NCI-H748 treated with DMSO at 0.1 percent for 48 hours (cell line): ENCODE results near the gene HS6ST1.
A peak's percentile ranks its signal among the peaks of the same experiment; 100 is the strongest.
"Not testable (repeated sequence)": the region's sequence is repeated elsewhere in the genome, so short reads cannot be mapped to it uniquely, and the experiment has no call there.

ENCODE experiments used
- DNase-seq: peaks from one replicate; lab custom pipeline; 2025; lab: John Stamatoyannopoulos, UW

Gene HS6ST1

DNA sequence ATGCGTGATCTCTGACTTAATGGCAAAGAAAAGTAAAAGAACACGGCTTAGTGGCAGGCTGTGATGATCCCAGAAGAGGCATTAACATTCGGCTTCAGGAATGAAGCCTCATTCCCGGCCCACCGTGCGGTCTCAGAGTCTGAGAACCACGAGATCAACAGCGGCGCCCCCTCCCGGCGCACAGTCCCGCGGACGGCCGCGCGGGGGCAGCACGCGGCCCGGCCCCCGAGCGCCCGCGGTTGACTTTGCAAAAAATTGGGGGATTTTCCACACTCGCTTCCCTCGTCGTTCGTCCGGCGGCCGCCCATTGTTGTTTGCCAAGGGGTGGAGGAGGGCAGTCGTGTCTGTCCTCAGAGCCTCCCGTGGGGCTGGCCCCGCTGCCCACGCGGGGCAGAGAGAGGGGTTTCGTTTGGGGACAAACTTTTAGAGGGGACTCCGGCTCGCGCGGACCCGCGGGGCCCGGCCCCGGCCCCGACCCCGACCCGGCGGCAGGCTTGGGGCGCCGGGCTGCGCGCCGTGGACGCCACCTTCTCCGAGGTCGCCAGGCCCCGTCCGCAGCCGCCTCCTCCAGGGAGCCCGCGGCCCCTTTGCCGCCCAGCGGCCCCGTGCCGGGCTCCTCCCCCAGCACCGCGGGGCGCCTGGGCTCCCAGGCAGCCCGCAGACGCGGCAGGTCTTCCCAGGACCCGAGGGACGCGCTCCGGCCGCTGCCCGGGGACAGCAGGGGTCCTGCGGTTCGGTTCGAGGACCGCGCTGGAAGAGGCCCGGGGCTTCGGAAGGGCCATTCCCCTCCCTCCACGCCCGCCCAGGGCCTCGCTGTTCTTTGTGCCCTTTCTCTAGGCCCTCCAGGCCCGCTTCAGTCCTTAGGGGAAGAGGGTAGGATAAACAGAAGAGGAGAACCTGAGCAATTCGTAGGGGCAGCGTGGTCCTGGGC, 3.4 kb upstream of the HS6ST1 start:
- DNase-seq, result peak; percentile 36

DNA sequence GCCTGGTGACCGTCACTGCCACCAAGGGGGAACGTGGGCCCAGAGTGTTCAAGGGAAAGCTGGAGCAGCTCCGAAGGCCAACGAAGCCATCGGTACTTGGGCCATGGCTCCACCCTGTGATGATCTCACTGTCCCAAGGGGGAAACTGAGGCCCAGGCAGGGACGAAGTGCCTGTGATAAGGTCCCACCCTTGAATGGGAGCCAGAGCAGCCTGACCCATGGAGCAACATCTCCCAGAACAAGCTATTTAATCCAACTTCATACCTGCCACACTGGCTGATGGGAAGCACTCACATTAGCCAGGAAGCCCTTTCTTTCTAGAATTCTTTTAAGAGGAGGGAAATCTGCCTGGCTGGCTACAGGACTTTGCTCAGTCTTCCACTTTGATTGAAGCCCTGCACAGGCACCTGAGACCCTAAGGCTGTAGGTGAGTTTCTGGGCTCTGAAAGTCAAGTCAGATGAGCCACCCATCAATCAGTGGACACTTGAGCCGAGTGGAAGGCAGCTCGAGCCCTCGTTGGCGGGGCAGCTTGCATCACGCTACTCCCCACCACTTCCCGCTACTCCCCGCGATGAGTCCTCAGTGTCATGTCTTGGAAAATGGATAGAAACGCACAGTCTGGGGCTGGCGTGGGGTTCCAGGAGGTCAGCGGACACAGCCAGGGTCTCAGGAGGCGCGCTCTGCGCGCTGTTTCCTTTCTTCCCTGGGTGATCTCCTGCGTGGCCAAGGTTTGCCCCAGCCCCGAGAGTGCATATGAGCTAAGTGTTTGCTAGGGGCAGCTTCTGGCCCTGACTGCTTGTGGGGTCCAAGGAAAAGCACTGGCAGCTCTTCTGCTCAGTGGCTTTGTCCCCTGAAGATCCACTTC, 2.5 kb upstream of the HS6ST1 start:
- no peak for DNase-seq

DNA sequence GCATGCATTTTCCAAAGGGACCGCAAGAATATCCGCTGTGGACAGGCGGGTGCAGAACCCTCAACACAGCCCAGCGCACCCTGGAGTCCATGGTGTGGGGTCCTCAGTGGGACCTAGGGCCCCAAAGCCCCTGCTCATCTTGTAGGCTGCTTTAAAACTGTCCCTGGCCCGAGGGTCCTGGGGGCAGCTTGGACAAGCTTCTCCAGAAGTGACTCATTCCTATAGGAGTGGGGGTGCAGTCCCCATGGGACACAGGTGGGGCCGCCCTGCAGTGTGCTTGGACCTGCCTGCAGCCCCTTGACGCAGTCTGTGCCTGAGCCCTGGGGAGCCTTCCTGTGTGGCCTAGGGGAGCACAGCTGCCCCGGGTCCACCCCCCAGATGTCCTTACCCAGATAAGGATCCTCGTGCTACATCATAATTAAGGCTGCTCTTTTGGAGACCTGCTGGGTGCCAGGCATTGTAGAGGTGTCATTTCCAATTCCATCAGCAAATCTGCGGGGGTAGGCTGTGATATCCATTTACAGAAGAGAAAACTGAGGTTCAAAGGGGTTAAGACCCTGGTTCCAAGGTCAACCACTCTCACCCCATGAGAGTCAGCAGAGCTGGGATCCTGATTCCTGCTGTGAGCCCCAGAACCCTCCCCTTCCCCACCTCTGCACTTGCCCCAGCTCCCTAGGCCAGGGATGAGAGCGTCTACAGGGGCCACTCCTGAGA, 1.7 kb upstream of the HS6ST1 start:
- DNase-seq, result no peak

DNA sequence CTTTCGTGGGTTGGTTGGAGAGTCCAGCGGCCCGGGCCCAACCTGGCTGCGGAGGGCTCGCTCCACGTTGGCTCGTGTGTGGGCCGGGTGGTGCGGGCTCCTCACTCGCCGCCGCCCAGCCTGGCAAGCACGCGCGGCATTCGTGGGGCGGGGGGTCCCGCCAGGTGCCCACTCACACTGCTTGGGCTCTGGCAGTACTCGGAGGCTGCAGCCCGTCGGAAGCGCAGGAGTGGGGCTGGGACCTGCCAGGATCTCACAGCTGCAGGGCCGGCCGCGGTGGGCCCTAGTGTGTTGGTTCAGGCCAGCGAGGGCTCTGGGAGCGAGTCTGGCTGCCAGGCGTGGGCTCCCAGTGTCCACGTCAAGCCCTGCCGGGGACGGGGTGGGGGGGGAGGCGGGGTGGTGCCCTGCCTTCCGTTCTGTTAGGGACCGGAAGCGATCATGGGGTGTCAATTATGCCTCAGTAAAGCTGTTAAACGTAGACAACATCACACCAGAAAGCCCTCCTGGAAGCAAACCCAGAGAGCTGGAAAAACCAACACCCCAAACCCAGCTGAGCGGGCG, 1.0 kb upstream of the HS6ST1 start:
- DNase-seq, result no peak

DNA sequence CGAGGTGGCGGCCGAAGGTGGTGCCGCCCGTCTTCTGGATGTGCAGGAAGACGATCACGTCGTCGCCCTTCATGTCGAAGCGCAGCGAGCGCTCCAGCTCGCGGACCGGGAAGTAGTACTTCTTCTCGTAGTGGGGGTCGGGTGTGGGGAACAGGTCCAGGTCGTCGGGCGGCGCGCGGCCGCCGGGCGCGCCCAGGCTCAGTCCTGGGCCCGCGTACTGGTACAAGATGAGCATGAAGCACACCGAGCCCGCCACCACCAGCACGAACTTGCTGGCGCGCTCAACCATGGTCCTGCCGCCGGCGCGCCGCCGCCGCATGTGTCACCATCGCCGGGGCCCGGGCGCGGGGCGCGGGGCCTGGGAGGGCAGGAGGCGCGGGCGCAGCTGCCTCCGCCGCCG, 423 bp downstream of the HS6ST1 start:
- DNase-seq, result not testable (repeated sequence)

DNA sequence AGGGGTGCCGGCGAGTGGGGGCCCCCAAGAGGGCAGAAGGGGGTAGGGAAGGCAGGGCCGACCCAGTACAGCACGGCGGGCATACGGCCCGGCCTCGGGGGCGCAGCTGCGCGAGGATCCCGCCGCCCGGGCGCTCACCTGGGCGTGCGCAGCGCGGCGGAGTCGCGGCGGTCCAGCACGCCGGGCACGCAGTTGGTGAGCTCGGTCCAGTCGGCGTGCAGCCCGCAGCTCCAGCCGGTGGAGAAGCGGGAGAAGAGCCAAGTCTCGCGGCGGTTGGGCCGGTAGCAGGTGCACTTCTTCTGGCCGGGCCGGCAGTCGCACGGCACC, 806 bp downstream of the HS6ST1 start:
- DNase-seq, result not testable (repeated sequence)

DNA sequence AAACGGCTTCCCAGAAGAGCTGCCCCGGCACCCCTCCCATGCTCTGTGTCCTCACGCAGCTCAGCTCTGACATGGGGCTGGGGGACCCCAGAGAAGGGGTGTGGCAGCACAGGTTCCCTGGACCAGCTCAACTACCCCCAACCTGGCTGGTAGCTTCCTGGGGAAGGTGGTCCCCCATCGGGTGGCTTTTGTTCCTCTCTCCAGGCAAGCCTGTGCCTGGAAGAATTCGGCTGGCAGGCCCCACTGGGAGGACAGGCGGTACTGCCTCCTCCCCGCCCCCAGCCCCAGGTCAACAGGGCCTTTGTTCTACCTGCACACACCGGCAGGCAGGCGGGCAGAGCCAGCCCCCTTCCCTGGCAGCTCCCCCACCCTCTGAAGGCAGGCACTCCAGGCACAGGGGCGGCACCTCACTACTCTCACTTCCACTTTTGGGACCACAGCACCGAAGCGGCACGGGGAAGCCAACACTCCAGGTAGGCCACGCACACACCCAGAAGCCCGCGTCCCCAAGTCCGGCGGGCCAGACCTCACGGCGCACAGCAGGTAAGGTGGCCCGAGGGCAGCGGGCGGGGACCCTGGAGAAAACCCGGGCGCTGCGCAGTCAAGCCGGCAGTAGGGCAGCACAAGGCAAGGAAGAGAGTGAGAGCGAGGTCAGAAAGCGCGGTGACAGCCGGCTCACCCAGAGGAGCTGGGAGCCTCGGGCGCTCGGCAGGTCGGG, 1.3 kb downstream of the HS6ST1 start:
- no peak for DNase-seq

DNA sequence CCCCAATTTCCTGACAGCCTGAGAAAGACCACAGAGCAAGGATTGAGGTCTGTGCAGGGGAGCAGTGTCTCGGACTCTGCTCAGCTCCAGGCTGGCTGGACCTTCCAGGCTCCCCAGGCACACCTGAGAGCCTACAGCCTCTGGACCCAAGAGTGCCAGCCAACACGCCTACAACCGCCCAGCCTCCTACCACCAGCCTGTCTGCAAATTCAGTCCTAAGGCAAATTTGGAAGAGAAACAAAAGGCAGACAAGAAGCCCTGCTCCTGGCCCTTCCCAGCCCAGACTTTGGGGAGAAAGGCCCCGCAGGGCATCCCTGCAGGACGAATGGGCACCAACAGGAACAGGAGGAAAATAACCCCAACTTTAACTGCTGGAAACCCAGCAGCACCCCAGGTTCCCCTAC, 1.9 kb downstream of the HS6ST1 start:
- DNase-seq, result no peak

DNA sequence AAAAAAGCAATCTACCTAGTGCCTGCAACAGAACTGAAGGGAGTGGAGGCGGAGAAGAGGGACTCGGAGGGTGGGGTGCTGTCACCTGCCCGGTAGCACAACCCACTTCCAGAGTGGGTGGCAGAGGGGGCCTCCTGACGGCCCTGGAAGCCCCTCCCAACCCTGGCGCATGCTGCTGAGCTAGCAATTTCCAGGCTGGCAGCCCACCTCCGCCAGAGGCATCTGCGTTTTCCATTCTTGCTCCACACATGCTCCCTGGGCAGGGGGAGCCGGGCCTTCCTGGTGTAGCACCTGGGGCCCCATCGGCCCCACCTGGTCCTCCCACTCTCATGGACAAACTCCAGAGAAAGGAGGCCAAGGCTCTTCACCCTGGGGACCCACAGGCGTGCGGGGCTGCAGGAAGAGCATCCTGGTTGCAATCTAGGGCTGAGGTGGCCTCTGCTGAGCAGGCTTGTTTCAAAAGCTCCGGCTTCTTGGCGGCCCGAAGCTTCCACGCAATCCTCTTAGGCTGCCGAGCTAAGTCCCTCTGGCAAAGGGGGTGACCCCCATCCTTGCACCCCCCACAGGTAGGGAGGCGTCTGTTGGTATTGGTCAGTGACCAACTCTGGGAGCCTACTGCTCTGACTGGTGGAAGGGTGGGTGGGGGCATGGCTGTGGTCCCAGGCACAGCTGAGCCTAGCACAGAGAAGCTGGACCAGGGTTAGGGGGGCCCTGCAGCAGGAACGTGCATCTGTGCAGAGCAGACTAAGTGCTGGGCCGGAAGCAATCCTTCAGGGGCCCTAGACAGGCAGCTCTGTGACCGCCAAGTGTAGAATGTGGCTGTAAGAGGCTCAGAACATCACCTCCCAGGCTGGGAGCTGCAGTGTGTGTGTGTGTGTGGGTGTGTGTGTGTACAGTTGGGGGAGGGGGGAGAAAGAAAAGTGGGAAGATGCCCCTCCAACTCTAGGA, 2.6 kb downstream of the HS6ST1 start:
- DNase-seq, result no peak

DNA sequence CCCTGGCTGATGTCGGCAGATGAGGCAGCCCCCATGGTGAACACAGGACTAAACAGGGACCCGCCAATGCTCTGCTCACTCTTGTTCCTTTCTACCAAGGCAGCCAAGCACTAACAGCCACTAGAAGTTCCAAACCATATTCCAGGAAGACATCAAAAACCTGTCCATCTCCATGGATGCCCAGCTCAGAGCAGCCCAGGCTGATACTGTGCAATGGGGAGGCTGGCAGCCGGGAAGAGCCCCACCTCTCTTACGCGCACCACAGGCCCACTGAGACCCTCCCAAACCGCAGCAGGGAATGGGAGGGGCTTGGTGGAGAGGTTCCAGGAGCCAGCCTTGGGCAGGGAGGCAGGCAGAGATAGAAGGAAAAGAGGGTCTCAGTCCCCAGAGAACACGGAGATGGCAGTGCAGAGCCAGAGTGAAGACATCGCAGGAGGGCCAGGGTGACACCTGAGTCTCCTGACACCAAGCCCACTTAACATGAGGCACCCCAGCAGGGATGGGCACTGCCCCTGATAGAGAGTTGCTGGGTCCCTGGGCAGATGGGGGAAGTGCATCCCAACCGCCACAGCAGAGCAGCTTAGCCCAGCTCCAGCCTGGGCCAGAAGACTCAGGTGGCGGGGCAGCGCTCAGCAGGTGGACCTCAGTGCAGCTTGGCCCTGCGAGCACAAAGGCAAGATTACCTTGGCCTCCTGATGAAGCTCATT, 3.4 kb downstream of the HS6ST1 start:
- no peak for DNase-seq

DNA sequence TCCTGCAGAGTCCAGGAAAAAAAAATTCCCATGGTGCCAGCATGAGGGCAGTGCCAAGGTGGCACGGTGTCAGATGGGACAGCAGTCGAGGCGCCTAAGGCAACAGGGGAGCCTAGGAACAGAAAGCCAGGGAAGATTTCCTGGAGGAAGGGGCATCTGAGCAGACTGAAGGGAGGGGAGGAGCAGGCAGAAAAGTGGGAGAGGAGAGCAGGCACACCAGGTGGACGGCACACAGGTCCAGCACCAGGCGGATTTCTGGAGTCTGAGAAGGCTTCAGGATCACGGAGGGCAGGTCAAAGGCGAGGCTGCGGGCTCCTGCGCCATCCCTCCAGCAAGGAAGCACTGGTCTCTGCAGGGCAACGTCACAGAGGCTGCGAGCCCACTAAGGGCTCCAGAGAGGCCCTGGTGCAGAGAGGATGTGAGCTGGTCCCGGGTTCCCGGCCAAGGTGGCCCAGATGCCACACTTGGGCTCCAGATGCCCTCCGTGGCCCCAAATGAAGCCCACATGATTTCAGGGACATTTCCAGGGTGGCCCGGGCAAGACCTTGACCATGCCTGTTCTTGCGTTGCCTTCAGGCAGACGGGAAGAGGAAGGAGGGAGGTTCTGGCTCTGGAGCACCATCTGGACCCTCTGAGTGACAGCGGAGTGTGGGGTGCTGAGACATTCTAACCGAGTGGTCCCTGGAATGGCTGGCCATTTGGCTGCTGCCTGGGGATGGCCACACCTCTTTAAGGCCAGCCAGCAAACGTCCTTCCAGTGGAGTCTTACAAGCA, 4.1 kb downstream of the HS6ST1 start:
- DNase-seq, result no peak

DNA sequence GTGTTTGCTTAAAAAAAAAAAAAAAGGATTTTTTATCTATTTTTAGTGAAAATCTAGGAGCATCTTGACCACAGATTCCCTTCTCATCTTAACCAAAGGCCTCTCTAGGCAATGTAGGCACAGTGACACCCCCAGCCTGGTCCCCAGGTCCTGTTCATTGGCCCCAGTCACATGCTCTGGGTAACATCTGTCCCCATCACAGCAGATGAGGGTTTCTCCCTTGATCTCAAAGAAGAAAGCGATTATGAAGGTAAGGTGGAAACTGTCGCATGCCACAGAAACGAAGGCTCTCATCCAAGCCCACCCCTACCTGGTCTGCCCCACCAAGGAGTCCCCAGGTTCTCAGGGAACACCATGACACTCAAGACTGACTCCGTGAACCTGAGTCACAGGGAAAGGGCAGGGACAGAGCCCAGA, 4.7 kb downstream of the HS6ST1 start:
- DNase-seq, result no peak

DNA sequence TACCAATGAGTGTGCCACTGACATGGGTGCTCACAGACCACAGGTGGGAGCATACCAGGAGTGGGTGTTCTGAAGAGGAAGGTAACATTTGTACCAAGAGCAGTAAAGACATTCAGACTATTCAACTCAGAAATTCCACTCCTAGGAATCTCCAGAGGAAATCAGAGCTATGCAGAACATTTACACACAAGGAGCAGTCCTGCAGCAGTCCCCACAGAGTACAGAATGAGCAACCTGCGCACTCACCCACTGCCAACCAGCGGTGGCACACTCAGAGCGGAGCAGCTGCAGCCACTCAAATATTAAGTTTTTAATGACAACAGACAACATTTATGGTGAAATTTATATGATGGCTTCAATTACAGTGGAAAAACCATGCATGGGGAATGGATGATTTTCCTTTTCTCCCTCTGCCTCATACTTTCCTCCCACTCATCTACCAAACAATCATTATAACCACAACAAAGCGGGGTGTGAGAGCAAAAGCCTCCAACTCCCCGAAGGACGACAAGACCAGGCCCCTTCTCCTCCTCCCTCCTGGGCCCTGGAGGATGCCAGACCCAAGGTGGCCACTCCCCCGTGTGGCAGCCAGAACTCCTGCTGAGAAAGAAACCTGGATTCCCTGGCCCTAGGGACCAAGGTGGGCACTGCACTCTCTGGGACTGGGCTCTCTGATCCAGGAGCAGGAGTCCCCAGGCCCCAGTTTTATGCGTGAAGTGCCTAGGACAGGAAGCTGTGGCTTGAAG, 5.4 kb downstream of the HS6ST1 start:
- DNase-seq, result no peak

DNA sequence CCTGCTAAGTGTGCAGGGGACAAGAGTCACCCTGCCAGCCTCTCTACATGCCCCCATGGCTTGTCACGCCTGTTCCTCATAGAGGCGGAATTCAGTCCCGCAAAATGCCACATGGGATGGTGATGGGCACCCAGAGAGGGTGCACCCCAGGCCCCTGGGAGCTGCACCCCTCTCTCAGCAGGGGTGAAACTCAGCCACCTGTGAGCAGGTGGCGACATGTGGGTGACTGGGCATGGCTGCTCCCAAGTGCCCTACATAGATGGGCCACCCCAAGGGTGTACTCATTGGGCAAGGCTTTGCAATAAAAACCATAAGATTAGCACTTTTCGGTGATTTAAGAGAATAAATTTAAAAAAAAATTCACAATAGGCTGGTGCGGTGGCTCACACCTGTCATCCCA, 6.3 kb downstream of the HS6ST1 start:
- DNase-seq, result no peak

DNA sequence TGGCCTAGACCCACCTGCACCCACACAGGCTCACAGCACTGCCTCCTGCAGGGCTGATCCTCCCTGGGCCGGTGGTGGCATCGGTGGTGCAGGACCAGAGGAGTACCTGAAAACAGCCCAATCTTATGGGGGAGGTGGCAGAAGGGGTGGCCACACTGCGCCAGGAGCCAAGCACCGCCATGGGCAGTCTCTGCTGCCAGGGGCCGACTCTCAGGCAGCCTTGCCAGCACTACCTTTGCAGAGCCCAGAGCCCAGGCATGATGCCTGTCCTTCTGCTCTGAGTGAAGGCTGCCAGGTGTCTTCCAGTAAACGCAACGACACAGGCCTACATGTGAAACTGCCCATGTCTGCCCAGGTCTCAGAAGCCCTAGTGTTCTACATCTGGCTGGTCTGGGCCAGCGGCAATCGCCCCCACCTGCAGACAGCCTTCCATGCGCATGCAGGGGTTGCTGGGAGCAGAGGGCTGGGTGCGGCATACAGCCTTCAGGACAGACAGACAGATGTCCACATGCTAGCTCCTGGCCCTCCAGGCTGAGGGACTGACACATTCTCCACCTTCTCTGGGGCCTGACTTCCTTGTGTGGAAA, 6.8 kb downstream of the HS6ST1 start:
- no peak for DNase-seq

DNA sequence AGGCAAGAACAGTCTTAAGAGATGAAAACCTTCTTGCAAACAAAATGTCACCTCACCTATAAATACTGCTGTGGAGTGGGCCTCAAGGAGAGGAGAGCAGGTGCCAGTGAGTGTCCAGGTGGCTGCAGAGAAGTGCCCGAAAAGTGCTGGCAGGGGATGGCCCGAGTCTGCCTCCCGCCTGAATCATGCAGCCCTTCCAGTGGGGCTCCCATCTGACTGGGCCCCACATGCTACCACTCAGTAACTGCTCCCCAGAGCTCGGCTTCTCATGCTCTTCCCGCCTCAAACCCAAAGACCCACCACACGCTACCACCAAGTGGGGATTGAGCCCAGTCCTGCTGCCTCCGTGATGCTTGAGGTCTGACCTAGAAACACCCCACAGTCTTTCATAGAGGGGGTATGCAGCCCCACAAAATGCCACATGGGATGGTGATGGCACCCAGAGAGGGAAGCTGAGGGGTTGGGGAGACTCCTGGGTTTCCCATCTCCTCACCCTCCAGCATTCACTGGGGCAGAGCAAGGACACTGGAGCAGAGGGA, 7.4 kb downstream of the HS6ST1 start:
- DNase-seq, result no peak

DNA sequence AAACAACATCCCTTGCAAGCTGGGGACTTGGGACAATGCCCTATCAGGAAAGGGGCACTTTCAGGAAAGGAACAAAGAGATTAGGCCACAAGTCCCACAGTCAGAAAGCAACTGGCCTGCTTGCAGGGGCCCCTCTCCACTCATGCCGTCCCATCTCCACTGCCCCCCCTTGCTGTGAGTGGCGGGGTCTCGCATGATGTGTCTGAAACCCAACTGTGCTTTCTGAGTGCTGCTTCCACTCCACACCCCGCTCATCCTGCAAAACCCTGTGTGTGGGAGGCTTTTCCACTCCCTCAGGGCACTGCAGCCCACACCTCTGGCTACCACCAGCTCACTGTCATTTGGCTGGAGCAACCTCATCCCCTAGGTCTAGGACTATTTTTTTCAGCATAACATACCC, 7.9 kb downstream of the HS6ST1 start:
- no peak for DNase-seq
